Measurements from ENCODE around the gene RMI2.

RMI2 gene

DNA sequence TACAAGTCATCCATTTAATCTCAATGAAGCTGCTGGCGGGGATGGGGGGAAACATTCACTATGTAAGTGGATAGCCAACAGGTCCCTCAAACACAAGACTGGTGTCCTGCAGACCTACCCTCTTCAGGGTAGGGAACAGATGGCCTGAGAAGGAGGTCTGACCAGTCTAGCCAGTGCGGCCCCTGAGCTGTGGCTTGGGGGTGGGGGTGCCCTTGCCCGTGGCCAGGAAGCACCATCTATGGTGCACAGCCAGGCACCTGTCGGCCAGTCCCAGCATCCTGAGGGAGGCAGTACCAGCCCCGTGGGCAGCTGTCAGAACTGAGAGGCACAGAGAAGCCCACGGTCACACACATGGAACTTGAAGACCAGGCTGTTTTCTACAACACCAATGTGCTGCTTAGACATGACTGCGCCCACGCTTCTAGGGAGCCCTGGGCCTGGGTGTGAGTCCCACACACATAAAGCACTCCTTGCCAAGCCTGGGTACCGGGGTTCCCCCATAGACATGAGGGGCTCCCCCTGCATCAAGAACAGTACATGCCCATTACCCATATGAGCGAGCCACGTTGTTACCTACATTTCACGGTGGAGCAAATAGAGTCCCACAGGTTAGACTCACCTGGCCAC lies 40.9 kb downstream of the RMI2 start:
- DNase-seq = no peak

DNA sequence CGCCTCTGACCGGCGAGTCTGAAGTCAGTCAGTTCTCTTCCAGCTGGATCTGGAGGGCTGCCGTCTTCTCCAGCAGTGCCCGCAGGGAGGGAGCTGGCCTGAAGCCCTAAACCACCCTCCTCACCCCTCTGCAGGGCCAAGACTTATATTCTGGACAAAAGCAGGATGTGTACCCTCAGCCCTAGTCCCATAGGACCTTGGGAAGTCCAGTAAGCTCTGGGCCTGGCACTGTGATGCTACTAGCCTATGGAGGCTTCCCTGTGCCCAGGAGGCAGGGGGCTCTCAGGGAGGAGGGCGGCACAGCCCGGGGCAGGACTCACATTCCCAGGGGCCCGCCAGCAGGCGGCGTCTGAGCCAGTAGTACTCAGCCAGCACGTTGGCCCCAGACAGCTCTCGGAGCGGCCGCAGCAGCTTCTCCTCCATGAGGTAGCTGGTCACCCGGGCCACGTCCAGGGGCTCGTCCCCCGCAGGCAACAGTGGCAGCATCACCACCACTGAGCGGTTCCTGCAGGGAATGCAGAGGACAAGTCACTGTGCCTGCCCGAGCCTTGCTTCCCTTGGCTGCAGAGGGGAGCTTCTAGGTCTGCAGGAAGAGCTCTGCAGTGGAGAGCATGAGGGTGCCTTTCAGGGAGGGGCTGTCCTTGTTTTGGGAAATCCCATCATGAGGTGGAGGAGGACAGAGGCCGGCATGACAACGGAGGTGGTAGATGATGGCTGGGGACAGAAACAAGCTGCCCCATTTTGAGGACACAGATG lies 41.7 kb downstream of the RMI2 start:
- peak; percentile 38 to 57 (median 52) for DNase-seq

DNA sequence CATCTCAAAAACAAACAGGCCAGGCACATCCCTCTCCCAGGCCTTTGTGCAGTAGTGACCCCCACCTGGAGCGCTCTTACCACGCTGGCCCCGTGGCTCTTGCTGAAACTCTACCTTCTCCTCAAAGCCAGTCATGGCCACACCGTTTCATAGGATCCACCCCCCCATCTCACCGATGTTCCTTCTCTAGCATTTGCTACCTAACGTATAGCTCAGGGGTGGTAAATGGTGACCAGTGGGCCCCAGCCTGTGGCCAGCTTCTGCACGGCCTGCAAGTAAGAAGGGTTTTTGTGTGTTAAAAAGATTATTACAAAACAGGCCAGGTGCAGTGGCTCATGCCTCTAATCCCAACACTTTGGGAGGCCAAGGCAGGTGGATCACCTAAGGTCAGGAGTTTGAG lies 43.8 kb downstream of the RMI2 start:
- DNase-seq = no peak

DNA sequence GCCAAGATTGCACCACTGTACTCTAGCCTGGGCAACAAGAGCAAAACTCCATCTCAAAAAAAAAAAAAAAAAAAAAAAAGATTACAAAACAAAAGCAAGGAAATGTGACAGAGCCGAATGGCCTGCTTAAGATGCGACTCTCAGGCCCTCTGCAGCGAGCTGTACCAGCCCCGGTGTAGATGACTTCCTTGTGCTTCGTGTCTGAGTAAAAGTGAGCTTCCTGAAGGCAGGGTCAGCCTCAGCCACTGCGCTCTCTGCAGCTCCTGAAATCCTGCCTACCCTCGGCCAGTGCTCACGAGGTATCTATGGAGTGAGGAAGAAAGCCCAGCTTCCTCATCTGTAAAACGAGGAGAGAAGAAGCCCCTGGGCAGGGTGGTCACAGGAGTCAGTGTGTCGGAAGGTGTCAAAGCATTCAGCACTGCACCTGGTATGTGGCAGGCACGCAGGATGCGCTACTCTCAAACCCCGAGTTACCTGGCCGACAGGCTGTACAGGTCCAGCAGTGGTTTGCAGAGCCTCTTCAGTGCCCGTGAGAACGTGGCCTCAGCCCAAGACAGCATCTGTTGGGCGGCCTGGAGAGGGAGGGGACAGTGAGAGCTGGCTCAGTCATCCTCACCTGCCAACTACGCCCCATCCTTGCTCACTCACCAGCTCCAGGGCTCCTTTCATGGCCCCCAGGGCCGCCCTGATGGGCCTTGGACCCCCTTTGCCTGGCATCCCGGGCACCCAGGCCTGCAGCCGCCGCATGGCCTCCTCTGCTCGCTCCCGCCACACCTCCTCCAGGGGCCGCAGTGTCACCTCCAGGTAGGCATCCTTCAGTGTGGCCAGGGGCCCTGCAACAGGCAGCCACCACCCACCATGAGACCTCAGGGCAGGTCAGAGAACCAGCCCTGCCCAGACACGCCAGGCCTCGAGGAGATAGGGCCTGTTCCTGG lies 44.6 kb downstream of the RMI2 start:
- no peak for DNase-seq

DNA sequence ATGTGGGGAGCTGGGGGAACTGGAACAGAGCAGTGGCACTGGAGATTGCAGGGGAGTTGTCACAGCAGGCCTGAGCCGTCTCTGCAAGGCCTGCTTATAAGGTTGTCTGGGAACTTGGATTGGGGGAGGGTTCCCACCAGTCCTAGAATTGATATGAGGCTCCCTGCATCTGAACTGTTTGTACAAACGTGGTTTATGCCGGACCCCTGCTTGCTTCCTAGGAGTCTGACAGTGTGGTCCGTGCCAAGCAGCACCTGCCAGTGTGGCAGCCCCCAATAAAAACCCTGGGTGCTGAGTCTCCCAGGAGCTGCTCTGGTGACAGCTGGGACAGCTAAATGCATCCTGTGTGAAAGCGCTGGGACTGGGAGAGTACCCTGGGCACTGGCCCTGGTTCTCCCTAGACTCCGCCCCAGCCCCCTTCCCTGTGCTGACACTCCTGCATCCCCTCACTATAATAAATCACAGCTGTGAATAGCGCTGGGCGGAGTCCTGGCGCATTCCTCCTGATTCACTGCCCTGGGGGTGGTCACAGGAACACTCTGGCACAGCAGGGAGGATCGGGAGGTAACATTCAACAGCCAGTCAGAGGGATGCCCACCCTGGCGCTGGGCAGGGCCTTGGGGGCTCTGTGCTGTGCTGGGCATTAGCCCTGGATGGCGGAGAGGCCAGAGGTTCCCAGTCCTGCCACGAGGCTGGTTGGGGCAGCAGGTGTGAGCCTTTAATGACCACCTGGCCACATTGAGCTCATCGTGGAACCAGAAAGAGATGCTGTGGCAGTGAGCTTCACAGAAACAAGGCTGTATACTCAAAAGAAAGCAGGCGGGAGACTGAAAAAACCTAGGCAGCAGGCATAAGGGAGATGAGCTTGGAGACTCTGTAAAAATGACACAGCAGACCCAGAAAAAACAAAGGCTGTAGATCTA lies 45.6 kb downstream of the RMI2 start:
- no peak for DNase-seq

DNA sequence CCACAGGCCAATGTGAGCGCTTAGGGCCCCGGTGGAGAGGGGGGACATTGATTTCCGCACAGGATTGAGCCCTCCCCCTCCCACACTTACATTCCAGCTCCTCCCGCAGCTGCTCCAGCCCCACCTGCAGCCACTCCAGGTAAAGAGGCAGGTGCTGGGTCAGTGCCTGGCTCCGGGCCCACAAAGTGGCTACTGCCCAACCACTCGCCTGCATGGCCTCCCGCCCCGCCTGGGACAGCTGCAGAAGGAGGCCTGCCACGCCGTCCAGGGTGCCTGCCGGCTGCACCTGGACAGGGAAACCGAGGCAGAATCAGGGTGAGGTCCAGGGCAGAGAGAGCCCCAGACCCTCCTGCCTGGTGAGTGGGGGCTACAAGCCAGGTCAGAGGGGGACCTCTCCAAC lies 46.3 kb downstream of the RMI2 start:
- no peak for DNase-seq

DNA sequence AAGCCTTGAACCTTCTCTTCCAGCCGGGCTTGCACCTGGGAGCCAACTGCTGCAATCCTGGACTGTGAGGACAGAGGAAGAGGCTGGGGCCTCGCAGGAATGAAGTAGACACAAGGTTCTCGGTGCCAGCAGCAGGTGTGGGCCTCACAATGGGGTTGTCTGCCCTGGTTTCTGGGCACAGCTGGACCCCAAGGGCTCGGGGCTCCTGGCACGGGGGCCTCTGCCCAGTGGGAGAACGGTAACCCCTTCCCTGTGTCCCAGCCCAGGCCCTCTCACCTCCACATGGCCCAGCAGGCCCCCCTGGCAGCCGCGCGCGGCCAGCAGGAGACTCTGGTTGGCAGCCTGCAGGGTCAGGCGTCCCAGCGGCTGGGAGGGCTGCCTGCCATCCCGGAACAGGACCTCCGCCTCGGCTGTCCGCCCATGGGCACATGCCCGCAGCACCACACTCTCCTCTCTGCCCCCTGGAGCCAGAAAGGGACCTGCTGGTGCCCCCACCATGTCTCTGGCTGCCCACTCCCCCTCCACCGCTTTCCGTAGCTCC lies 46.9 kb downstream of the RMI2 start:
- no peak for DNase-seq

DNA sequence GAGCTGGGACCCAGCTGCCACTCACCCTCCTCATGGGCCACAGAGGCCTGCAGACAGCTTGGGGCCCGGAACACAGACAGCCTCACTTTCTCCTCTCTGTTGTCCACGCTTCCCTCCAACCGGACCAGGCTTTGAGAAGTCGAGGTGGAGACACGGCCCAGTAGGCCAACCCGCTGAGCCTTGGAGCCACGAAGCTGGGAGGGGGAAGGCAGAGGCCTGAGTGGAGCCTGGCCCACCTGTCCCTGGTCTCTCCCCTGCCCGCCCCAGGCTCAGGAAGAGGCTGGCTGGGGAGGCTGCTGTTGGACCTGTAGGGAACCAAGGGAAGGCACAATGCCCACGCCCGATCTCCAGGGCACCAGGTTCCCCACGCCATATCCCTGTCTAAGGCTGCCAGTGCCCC lies 48.1 kb downstream of the RMI2 start:
- DNase-seq = no peak

DNA sequence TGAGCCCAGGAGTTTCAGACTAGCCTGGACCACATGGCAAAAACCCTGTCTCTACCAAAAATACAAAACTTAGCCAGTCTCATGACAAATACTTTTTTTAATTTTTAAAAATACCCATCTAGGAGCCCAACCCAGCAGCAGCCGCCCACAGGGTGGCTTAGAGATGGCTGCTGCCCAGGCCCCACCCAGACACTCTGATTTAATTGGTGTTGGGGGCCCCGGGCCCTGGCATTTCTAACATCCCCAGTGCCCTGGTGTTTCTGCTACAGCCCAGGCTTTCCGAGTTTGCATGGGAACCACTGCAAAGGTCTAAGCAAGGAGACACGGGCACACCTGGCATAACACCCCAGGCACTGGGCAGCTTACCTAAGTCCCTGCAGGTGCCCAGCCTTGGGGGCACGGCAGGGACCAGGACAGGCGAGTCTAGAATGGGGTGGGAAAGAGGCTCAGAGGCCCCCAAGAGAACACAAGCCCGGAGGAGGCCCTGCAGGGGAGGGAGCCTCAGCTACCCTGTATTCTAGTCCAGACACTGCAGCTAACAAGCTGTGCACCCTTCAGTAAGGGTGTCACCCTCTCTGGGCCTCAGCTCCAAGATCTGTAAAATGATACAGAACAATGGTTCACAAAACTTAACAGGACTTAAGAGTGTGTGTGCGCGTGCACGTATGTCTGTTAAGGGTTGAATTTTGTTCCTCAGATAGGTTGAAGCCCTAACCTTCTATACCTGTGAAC lies 48.8 kb downstream of the RMI2 start:
- no peak for DNase-seq

DNA sequence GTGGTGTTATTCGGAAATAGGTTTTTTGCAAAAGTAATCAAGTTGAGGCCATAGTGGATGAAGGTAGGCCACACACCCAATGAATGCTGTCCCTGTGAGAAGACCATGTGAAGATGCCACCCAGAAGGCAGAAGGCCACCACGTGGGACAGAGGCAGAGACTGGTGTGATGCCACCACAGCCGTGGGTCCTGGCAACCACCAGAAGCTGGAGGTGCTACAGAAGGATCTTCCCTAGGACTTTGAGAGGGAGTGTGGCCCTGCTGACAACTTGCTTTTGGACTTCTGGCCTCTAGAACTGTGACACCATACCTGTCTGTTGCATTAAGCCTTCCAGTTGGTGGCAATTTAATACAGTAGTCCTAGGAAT lies 49.3 kb downstream of the RMI2 start:
- DNase-seq = no peak

DNA sequence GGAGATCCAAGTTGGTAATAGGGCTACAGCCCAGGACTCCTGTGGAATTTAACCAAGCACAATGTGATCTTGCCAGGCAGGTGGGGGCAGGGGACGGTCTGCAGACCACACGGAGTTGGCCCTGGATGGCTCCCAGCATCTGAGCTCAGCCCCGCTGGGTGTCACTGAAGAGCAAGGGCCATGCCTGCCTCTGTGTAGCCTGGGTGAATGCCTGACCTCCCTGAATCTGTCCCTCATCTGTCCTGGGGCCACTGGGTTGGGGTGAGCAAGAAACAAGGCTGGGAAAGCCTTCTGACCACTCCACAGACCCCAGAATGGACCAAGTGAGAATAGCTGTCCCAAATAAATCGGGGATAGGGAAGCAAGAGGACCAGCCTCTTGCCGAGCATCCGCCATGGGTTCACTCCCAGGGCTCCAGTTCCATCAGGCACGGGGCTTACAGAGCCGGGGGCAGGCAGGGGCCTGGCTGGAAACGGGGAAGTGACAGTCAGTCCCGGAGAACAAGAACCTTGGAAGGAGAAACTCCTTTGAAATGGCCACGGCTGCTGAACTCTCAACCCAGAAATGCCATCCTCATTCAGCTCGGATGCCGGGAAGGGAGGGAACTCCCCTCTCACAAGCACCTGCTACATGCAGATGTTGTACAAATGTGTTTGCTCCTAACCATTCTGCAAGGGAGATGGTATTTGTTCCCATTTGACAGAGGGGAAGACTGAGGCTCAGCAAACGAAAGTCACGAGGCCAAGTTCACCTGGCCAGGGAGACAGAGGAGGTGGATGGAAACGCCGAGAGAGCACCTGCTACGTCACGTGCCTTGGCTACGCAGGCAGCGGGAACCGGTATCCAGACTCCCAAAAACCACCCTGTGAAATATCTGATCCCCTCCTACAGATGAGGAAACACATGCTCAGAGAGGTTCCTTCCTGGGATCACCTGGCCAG lies 50.0 kb downstream of the RMI2 start:
- DNase-seq = no peak

DNA sequence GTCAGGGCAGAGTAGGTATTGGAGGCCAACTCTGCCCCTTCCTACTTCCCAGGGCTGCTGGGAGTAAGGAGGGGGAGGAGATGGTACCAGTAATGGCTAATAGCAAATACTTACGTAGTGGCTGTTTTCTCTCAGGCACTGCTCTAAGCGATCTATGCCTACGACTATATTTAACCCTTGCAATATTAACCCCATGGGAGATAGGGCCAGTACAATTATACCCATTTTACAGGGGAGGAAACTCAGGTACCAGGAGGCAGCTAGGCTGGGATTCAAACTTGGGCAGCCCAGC lies 50.6 kb downstream of the RMI2 start:
- no peak for DNase-seq

DNA sequence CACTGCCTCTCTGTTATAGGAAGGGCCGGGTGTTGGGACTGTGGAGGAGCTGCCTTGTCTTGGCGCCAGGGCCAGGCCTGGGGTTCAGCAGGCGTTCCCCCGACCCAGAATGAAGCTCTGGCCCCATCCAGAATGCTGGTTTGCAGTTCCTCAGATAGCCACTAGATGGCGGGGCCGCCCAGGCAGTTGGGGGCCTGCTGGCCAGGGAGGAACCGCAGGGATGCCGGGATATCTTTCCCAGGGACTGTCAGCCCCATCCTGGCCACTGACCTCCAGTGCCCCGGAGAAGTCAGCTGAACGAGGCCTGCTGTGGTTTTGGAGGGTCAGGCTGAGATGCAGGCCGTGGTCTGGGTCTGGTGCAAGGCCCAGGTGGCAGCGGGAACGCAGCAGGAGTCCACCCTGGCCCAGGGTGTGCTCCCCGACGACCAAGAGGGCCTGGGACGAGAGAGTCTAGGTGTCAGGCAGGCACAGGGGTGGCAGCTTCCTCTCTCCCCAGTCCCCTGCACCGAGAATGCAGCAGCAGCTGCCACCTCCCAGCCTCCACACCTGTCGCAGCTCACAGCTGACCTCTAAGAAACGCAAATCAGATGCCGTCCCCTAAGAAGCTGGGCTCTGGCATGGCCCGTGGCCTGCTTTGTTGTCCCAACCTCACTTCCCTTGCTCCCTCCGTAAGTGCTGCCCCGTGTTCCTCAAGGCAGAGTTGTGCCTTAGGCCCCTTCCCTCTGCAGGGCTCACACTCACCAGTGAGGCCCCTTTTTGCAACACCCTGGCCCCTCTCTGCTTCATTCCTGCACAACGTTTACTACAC lies 51.2 kb downstream of the RMI2 start:
- peak; percentile 67 to 84 (median 82) for DNase-seq

DNA sequence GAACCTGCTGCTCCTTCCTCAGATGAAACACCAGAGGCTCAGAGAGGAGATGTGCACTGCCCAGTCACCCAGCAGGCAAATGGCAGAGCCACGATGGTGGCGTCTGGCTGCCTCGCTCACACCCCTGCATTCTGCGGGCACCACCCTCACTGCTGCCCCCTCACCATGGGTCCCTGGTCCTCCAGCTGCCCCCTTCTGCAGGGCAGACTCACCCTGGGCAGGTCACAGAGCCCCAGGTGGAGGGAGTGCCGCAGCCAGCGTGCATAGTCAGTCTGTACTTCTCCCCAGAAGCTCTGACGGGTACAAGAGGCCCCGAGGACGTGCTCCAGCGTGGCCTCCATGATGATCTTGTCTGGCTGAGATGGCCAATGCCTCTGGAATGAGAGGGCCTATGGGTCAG lies 52.9 kb downstream of the RMI2 start:
- DNase-seq = no peak

DNA sequence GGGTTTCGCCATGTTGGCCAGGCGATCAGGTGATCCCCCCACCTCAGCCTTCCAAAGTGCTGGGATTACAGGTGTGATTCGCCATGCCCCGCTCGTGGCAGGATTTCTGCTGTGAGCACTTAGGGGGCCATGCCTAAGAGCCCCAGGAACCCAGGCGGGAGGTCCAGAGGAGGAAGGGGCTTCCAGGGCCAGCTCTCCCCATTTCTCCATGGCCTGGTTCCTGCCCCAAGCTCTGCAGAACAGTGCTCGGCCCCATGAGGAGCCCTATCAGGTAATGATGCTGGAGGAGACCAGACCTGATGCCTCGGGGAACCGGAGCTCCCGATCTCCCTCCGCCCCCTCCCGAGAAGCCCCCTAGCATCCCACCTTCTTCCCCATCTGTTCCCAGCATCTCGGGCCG lies 53.6 kb downstream of the RMI2 start:
- DNase-seq = no peak

DNA sequence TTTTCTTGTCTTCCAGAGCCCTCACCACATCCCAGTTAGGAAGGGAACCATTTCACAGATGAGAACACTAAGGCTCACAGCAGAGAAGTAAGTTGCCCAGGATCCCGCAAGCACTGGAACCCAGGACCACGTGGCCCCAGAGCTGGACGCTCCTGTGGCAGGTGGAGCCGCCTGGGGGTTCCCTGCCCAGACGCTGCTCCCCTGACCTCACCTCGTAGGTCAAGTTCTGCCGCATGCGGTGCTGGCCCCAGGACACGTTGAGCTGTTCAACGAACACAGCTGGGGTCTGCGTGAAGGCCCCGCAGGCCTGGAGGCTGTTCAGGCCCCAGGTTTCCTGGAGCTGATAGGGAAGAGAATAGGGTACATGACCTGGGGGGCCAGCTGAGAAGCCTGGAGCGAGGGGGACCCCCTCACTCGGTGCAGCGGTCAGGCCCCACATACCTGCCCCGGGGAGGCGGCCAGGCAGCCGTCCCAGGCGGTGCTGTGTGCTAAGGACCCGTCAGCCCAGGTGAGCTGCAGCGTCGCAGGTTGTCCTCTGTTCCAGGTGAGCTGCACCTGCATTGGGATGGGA lies 54.1 kb downstream of the RMI2 start:
- DNase-seq = no peak

DNA sequence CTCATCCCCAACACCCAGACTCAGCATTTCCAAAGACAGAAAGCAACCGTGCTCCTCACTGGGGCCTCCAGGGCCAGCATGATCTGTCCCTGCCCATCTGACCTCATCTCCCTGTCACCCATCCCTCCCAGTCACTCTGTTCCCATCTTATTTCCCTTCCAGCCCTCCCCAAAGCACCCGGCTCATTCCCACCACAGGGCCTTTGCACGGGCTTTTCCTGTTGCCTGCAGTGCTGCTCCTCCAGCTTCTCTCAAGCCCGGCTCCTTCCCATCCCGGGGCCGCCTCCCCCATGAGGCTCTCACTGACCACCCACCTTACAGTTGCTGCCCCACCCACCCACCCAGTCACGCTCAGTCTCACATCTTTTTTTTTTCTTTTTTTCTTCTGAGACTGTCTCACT lies 54.8 kb downstream of the RMI2 start:
- peak in 1 of 3 donors; percentile 8 for DNase-seq

Data from suppressor macrophage treated with lipopolysaccharide for 1 hour (primary cell).